Endodermal cell (in vitro differentiated cells): ENCODE data around the gene IL16. TPM values are rescaled to one million over a fixed set of nuclear protein-coding genes. Genes with fewer than 3 reads are reported as not detected.
"Not testable (repeated sequence)": the region's sequence is repeated elsewhere in the genome, so short reads cannot be mapped to it uniquely, and the experiment has no call there.

Source experiments
- DNase-seq: peaks from one replicate; pipeline ENCODE4 v3.0.0-alpha.2; 2017
- H3K27ac ChIP-seq: 2 replicates; pipeline ENCODE4 v1.5.1; 2013; ENCODE audit warnings: mild to moderate bottlenecking, low read depth, low read length, moderate library complexity
- H3K27me3 ChIP-seq: 2 replicates; pipeline ENCODE4 v1.6.1; 2013; ENCODE audit warnings: mild to moderate bottlenecking, low read length, moderate library complexity; ENCODE audit not compliant: insufficient read depth, control insufficient read depth, poor library complexity, severe bottlenecking
- H3K36me3 ChIP-seq: 2 replicates; pipeline ENCODE4 v1.7.0; 2013; ENCODE audit warnings: mild to moderate bottlenecking, low read length, moderate library complexity; ENCODE audit not compliant: control insufficient read depth, insufficient read depth
- H3K4me1 ChIP-seq: one replicate; pipeline ENCODE4 v1.7.0; 2013; ENCODE audit warnings: low read length; ENCODE audit not compliant: control insufficient read depth, insufficient read depth
- H3K4me3 ChIP-seq: 2 replicates; pipeline ENCODE4 v1.5.1; 2013; ENCODE audit warnings: mild to moderate bottlenecking, low read length, moderate library complexity
- H3K9ac ChIP-seq: 2 replicates; pipeline ENCODE4 v1.6.1; 2013; ENCODE audit warnings: mild to moderate bottlenecking, low read length, moderate library complexity; ENCODE audit not compliant: poor library complexity, severe bottlenecking; ENCODE audit errors: extremely low read depth
- H3K9me3 ChIP-seq: 2 replicates; pipeline ENCODE4 v1.6.1; 2013; ENCODE audit warnings: mild to moderate bottlenecking, low read length, moderate library complexity; ENCODE audit not compliant: control insufficient read depth
- H3K27ac Mint-ChIP-seq: 2 replicates; pipeline ENCODE4 v1.8.0; 2020; ENCODE audit warnings: mixed read lengths
- H3K27me3 Mint-ChIP-seq: 2 replicates; pipeline ENCODE4 v1.8.0; 2021; ENCODE audit warnings: mild to moderate bottlenecking, mixed read lengths; ENCODE audit not compliant: insufficient read depth
- H3K36me3 Mint-ChIP-seq: 2 replicates; pipeline ENCODE4 v1.8.0; 2020; ENCODE audit warnings: low read depth, mixed read lengths
- H3K4me1 Mint-ChIP-seq: 2 replicates; pipeline ENCODE4 v1.8.0; 2020; ENCODE audit warnings: mixed read lengths
- H3K4me3 Mint-ChIP-seq: 2 replicates; pipeline ENCODE4 v1.8.0; 2020; ENCODE audit warnings: mild to moderate bottlenecking, moderate library complexity, mixed read lengths
- H3K9me3 Mint-ChIP-seq: 2 replicates; pipeline ENCODE4 v1.8.0; 2020; ENCODE audit warnings: mild to moderate bottlenecking, mixed read lengths
- CTCF ChIP-seq: fragments of 200-600 bp; sonication (generic); conservative IDR thresholded peaks from 2 replicates; pipeline ENCODE4 v1.5.0; 2021; ENCODE audit warnings: antibody characterized with exemption, mild to moderate bottlenecking
- WGBS, 2 experiments: methylation state at CpG; one replicate each; pipeline versions ENCODE4 v1.1.5 to v1.1.7; 2013; ENCODE audit warnings: missing lambda C conversion rate in 2 of 2, mixed read lengths in 1 of 2; ENCODE audit not compliant: insufficient coverage in 1 of 2, insufficient read length in 1 of 2; 5-methylcytosine and 5-hydroxymethylcytosine counted together
- total RNA-seq, 2 donors: library from RNA; stranded (reverse); fragmentation: NEBNext Ultra II Directional in 1 of 2; extraction: Animal tissue kit (Norgen Biotek cat#: 25700) in 1 of 2; gene quantifications; 2 replicates in 1 of 2; 3 replicates in 1 of 2; pipeline ENCODE4 v1.2.1, GENCODE V29; 2021

The IL16 gene
- total RNA-seq, 2 donors from 2014 or later, result 0.13 to 0.24 TPM

- DNase-seq, result no peak
- WGBS, 2 experiments, result 93% methylated on average over 3 of the region's 3 CpGs; no CpG with 5 or more reads in 1 of the 2 experiments
- Histone ChIP-seq H3K4me3 (no peak overlapping the region), H3K4me1 (no peaks in the 10 kb centered on the region), H3K9me3 (no peaks in the 10 kb centered on the region), H3K27me3 (no peaks in the 10 kb centered on the region), H3K36me3 (no peaks in the 10 kb centered on the region), H3K27ac (no peak overlapping the region), H3K9ac (no peak overlapping the region)
- H3K4me1 Mint-ChIP-seq, result no peaks in the 10 kb centered on the region
- no peak overlapping the region for H3K4me3 Mint-ChIP-seq
- TF ChIP-seq CTCF, result no peak
- no peaks in the 10 kb centered on the region for H3K36me3 Mint-ChIP-seq
- H3K27ac Mint-ChIP-seq, result no peak overlapping the region
- peaks cover 8% of the 10 kb centered on the region for H3K27me3 Mint-ChIP-seq
- H3K9me3 Mint-ChIP-seq, result peaks cover 8% of the 10 kb centered on the region
Measured at GRCh38 chr15:81206018-81206417, 9.3 kb downstream of the IL16 start.

GRCh38 chr15:81207987-81208386 is 11.3 kb downstream of the IL16 start:
- H3K36me3 ChIP-seq, H3K27me3 ChIP-seq, H3K27ac Mint-ChIP-seq, DNase-seq, H3K4me1 Mint-ChIP-seq, H3K9ac ChIP-seq, H3K27ac ChIP-seq, H3K4me3 ChIP-seq, H3K27me3 Mint-ChIP-seq, H3K4me3 Mint-ChIP-seq, H3K9me3 ChIP-seq, H3K9me3 Mint-ChIP-seq, H3K4me1 ChIP-seq, H3K36me3 Mint-ChIP-seq: not testable (repeated sequence)
- 71 to 78% methylated on average over 1 of the region's 1 CpG for WGBS, 2 experiments

GRCh38 chr15:81209635-81210034 is 13.0 kb downstream of the IL16 start:
- Histone ChIP-seq H3K9me3 (peaks cover 7% of the 10 kb centered on the region), H3K27me3 (no peaks in the 10 kb centered on the region), H3K4me3 (no peak overlapping the region), H3K4me1 (no peaks in the 10 kb centered on the region), H3K36me3 (no peaks in the 10 kb centered on the region), H3K27ac (no peak overlapping the region), H3K9ac (no peak overlapping the region)
- no peak overlapping the region for H3K4me3 Mint-ChIP-seq
- WGBS, 2 experiments, result 81 to 86% methylated on average over 3 to 5 of the region's 5 CpGs
- no peak for TF ChIP-seq CTCF
- no peak for DNase-seq
- no peaks in the 10 kb centered on the region for H3K4me1 Mint-ChIP-seq
- no peak overlapping the region for H3K27ac Mint-ChIP-seq
- H3K9me3 Mint-ChIP-seq, result peaks cover 14% of the 10 kb centered on the region
- no peaks in the 10 kb centered on the region for H3K36me3 Mint-ChIP-seq
- H3K27me3 Mint-ChIP-seq, result peaks cover 8% of the 10 kb centered on the region

- DNase-seq, result no peak
- H3K36me3 Mint-ChIP-seq, result no peaks in the 10 kb centered on the region
Measured at GRCh38 chr15:81211376-81211775, 14.7 kb downstream of the IL16 start.

More at GRCh38 chr15:81211376-81211775, 14.7 kb downstream of the IL16 start:
- H3K36me3 ChIP-seq, result no peaks in the 10 kb centered on the region
- no peak overlapping the region for H3K4me3 Mint-ChIP-seq
- H3K27ac Mint-ChIP-seq, result no peak overlapping the region
- H3K27me3 ChIP-seq, result no peaks in the 10 kb centered on the region
- H3K4me3 ChIP-seq, result no peak overlapping the region
- no peak for TF ChIP-seq CTCF
- H3K27ac ChIP-seq, result no peak overlapping the region
- H3K9me3 Mint-ChIP-seq, result peaks cover 16% of the 10 kb centered on the region
- H3K4me1 ChIP-seq, result no peaks in the 10 kb centered on the region
- H3K9me3 ChIP-seq, result peaks cover 13% of the 10 kb centered on the region
- no peak overlapping the region for H3K9ac ChIP-seq
- peaks cover 12% of the 10 kb centered on the region for H3K27me3 Mint-ChIP-seq
- 69 to 85% methylated on average over 3 to 4 of the region's 4 CpGs for WGBS, 2 experiments
- no peaks in the 10 kb centered on the region for H3K4me1 Mint-ChIP-seq
